K562 (cell line): ENCODE results near the gene EFNA5. TPM values are rescaled to one million over a fixed set of nuclear protein-coding genes. Genes with fewer than 3 reads are reported as not detected.

ENCODE experiments used
- ATAC-seq: fragments of 200-7000 bp; cut with Tn5 transposase; 3 replicates; pipeline ENCODE4 v1.9.1; 2020; ENCODE audit warnings: moderate library complexity
- BruUV-seq: library from RNA; stranded (reverse); fragments of 400-500 nt; replicated peaks from 2 replicates; lab custom pipeline; 2021; lab: Mats Ljungman, UMichigan
- CTCF ChIA-PET: fragments of 300-600 bp; formaldehyde crosslinking; extraction: SDS; loops from one replicate; lab custom pipeline; 2021; ENCODE audit warnings: low intra/inter-chr PET ratio; lab: Yijun Ruan, JAX
- POLR2A ChIA-PET: fragments of 300-600, 350-650 bp; sonication (Branson Sonifier 250); formaldehyde crosslinking; extraction: SDS; loops from one replicate; lab custom pipeline; 2021; ENCODE audit warnings: antibody characterized with exemption, inconsistent platforms; lab: Yijun Ruan, JAX
- DNase-seq, 4 experiments: peaks; one replicate each; pipeline versions ENCODE4 v3.0.0 to v3.0.0-alpha.2; 2011 to 2018; ENCODE audit warnings: low spot score in 3 of 4, mixed read lengths in 3 of 4; ENCODE audit errors: extremely low read depth in 1 of 4
- FAIRE-seq: peaks from 2 replicates; lab custom pipeline; 2011; peaks lifted over from hg19 to GRCh38; lab: Jason Lieb, UNC
- H2AFZ ChIP-seq: 2 replicates; pipeline ENCODE4 v1.6.0; 2011; ENCODE audit warnings: low read depth, low read length, control low read depth, inconsistent platforms
- H3K27ac ChIP-seq: fragments of 200-600 bp; 3 replicates; pipeline ENCODE4 v1.8.0; 2011; ENCODE audit warnings: low read depth, mild to moderate bottlenecking, control low read depth, inconsistent platforms, low read length, moderate library complexity, mixed read lengths; ENCODE audit errors: extremely low read depth
- H3K27me3 ChIP-seq, 2 experiments: fragments of 300-600 bp in 1 of 2; 2 replicates in 1 of 2; 3 replicates in 1 of 2; pipeline versions ENCODE4 v1.6.0 to v1.8.0; 2011; ENCODE audit warnings: inconsistent platforms in 2 of 2, low read length in 2 of 2, mild to moderate bottlenecking in 1 of 2, mixed read lengths in 1 of 2, moderate library complexity in 1 of 2; ENCODE audit not compliant: control insufficient read depth in 2 of 2, insufficient read depth in 2 of 2
- H3K36me3 ChIP-seq: fragments of 300-600 bp; 3 replicates; pipeline ENCODE4 v1.8.0; 2011; ENCODE audit warnings: mild to moderate bottlenecking, low read length, inconsistent platforms; ENCODE audit not compliant: control insufficient read depth, insufficient read depth
- H3K4me1 ChIP-seq, 2 experiments: fragments of 200-600 bp in 1 of 2; replicated peaks in 1 of 2; 2 replicates in 1 of 2; 3 replicates in 1 of 2; pipeline versions ENCODE4 v1.5.1 to v1.8.0; 2011; ENCODE audit warnings: inconsistent platforms in 2 of 2, low read length in 2 of 2, mild to moderate bottlenecking in 1 of 2, mixed read lengths in 1 of 2, moderate library complexity in 1 of 2; ENCODE audit not compliant: control insufficient read depth in 2 of 2, insufficient read depth in 2 of 2
- H3K4me2 ChIP-seq: 2 replicates; pipeline ENCODE4 v1.6.1; 2011; ENCODE audit warnings: low read length, control low read depth, inconsistent platforms, mixed read lengths; ENCODE audit not compliant: insufficient read depth
- H3K4me3 ChIP-seq: fragments of 200-600 bp; sonication (generic), shearing (Covaris generic); 2 replicates; pipeline ENCODE4 v1.5.1; 2016; ENCODE audit warnings: control low read depth, inconsistent platforms
- H3K79me2 ChIP-seq: fragments of 200-600 bp; 3 replicates; pipeline ENCODE4 v1.8.0; 2011; ENCODE audit warnings: low read length, inconsistent platforms; ENCODE audit not compliant: control insufficient read depth, insufficient read depth
- H3K9ac ChIP-seq, 2 experiments: 2 replicates each; pipeline versions ENCODE4 v1.6.0 to v1.6.1; 2011; ENCODE audit warnings: low read depth in 2 of 2, low read length in 2 of 2, control low read depth in 1 of 2, inconsistent platforms in 1 of 2, mild to moderate bottlenecking in 1 of 2, mixed read lengths in 1 of 2; ENCODE audit not compliant: insufficient read depth in 1 of 2
- H3K9me1 ChIP-seq: one replicate; pipeline ENCODE4 v1.6.0; 2011; ENCODE audit warnings: inconsistent platforms, mild to moderate bottlenecking, low read length, moderate library complexity; ENCODE audit not compliant: control insufficient read depth, insufficient read depth
- H3K9me3 ChIP-seq: replicated peaks from 2 replicates; pipeline ENCODE4 v1.5.1; 2011; ENCODE audit warnings: low read depth, low read length, inconsistent platforms; ENCODE audit not compliant: control insufficient read depth, insufficient read depth
- H4K20me1 ChIP-seq: replicated peaks from 2 replicates; pipeline ENCODE4 v1.6.1; 2011; ENCODE audit warnings: low read length, inconsistent platforms, mixed read lengths; ENCODE audit not compliant: control insufficient read depth, insufficient read depth
- CHD4 ChIP-seq: fragments of 200-600 bp; sonication (generic); IDR thresholded peaks from 3 replicates; pipeline ENCODE4 v1.6.1; 2012; ENCODE audit warnings: low read depth, mild to moderate bottlenecking, mixed read lengths, low read length, inconsistent platforms; ENCODE audit not compliant: insufficient read depth, insufficient replicate concordance, poor library complexity, severe bottlenecking
- HOMEZ ChIP-seq: fragments of 250-450 bp; sonication (Bioruptor Pico); IDR thresholded peaks from 2 replicates; pipeline ENCODE4 v1.4.0; 2020; ENCODE audit warnings: mild to moderate bottlenecking, moderate library complexity
- MAZ ChIP-seq, 2 experiments: fragments of 450-650 bp in 1 of 2; sonication (generic) in 1 of 2; formaldehyde crosslinking; IDR thresholded peaks in 1 of 2; conservative IDR thresholded peaks in 1 of 2; 2 replicates each; pipeline versions ENCODE4 v1.4.0 to v1.5.0; 2020; ENCODE audit warnings: mild to moderate bottlenecking in 1 of 2, missing genetic modification reagents in 1 of 2
- NR3C1 ChIP-seq: sonication (generic); formaldehyde crosslinking; IDR thresholded peaks from 2 replicates; pipeline ENCODE4 v1.8.1; 2022; ENCODE audit warnings: missing genetic modification reagents
- SMC3 ChIP-seq: conservative IDR thresholded peaks from 2 replicates; pipeline ENCODE4 v1.6.1; 2011; ENCODE audit warnings: low read depth, low read length, improper control_type of control experiment; ENCODE audit not compliant: insufficient read depth
- TAF9B ChIP-seq: fragments of 450-650 bp; IDR thresholded peaks from 2 replicates; pipeline ENCODE4 v1.6.1; 2018; ENCODE audit warnings: mild to moderate bottlenecking; ENCODE audit not compliant: partially characterized antibody
- TEAD1 ChIP-seq, 2 experiments: fragments of 450-650 bp in 1 of 2; sonication (generic) in 1 of 2; formaldehyde crosslinking; IDR thresholded peaks; 2 replicates each; pipeline versions ENCODE4 v1.4.0 to v1.8.0; 2020 to 2022; ENCODE audit warnings: mild to moderate bottlenecking in 2 of 2, missing genetic modification reagents in 1 of 2
- ZBTB7A ChIP-seq: IDR thresholded peaks from 2 replicates; pipeline ENCODE4 v1.6.1; 2011; ENCODE audit warnings: low read depth, mild to moderate bottlenecking, low read length, moderate library complexity, borderline replicate concordance; ENCODE audit not compliant: control insufficient read depth
- WGBS: fragments of 100-300 bp; shearing (Covaris generic); methylation state at CpG from one replicate; pipeline ENCODE4 v1.1.6; 2016; ENCODE audit warnings: low coverage, mixed read lengths; ENCODE audit not compliant: insufficient coverage; ENCODE audit errors: missing lambda C conversion rate; 5-methylcytosine and 5-hydroxymethylcytosine counted together
- in situ Hi-C: fragments of 300-500 bp; cut with MboI; formaldehyde crosslinking; loops from 4 replicates; pipeline ENCODE4 v1.15.0; 2018; ENCODE audit warnings: inconsistent platforms, mixed read lengths
- intact Hi-C: fragments of 100-400 bp; cut with micrococcal nuclease; formaldehyde crosslinking; loops from 2 replicates; pipeline ENCODE4 v1.14.2; 2022
- polyA plus RNA-seq, 8 experiments: library from polyadenylated mRNA; depleted of rRNA in 4 of 8; stranded (reverse) in 5 of 8; unstranded in 3 of 8; fragments of >200 nt; fragmentation: Nextera tagmentation in 2 of 8; fragmentation: Illumina TruSeq in 1 of 8; extraction: Ambion mirVana in 2 of 8; extraction: Trizol in 1 of 8; gene quantifications; 2 replicates each; pipeline versions ENCODE4 v1.2.1 to v1.2.3, GENCODE V29; 2011 to 2014; ENCODE audit warnings: inconsistent platforms in 1 of 8, missing spikeins in 1 of 8
- total RNA-seq, 7 experiments: library from RNA; depleted of rRNA in 6 of 7; stranded (reverse); fragments of >200 nt in 6 of 7; fragmentation: Illumina TruSeq in 2 of 7; extraction: Trizol in 2 of 7; gene quantifications; 2 replicates each; pipeline versions ENCODE4 v1.2.1 to v1.2.3, GENCODE V29; 2011 to 2021; ENCODE audit warnings: low replicate concordance in 1 of 7
- TF ChIP-seq, protein P1 (sequence below): sonication (generic); formaldehyde crosslinking; IDR thresholded peaks from 2 replicates; pipeline ENCODE4 v1.8.0; 2022; ENCODE audit warnings: mild to moderate bottlenecking, low read depth, missing genetic modification reagents

EFNA5 gene
- total and polyA plus RNA-seq, 9 of the 15 experiments (the other 6 are each of a cell fraction or from before 2014, with no cell fraction given) = 0.20 TPM; not detected in 8

DNA sequence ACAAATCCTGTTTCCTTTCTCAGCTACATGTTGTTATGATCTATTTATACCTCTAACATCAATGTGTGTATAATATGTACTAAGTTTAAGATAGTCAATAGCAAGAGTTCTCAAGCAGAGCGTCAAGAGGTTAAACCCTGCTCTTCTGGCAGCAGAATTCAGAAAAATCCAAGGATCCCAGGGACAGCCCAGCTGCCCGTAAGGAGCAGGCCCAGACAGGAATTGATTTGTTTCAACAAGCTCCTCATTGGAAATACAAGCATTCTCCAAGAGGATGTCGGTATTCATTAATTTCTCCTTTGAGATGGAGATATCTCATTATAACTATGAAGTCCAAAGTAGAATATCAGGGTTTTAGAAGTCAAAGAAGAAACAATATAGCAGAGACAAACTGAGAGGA is 14.9 kb downstream of the EFNA5 start:
- ATAC-seq (no peak), DNase-seq (no peak)
- Histone ChIP-seq H3K4me3 (no peak overlapping the region), H4K20me1 (no peaks in the 10 kb centered on the region), H3K79me2 (no peaks in the 10 kb centered on the region), H3K9me1 (no peaks in the 10 kb centered on the region), H3K4me1 (no peaks in the 10 kb centered on the region), H3K9me3 (no peaks in the 10 kb centered on the region)
- WGBS = 0% methylated on average over 3 of the region's 3 CpGs
- in situ Hi-C loops (no loop called here), intact Hi-C loops (no loop called here)
- no TSS peak for BruUV-seq
- CTCF ChIA-PET = no interaction called here
- TF ChIP-seq, protein P1, sequence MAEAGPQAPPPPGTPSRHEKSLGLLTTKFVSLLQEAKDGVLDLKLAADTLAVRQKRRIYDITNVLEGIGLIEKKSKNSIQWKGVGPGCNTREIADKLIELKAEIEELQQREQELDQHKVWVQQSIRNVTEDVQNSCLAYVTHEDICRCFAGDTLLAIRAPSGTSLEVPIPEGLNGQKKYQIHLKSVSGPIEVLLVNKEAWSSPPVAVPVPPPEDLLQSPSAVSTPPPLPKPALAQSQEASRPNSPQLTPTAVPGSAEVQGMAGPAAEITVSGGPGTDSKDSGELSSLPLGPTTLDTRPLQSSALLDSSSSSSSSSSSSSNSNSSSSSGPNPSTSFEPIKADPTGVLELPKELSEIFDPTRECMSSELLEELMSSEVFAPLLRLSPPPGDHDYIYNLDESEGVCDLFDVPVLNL = no peak
- TF ChIP-seq MAZ (CRISPR knock-in tag; conservative IDR thresholded peaks at IDR 0.05 in 1 of 2, IDR thresholded peaks at IDR 0.05 in 1 of 2) = no peak
- TF ChIP-seq CHD4 = no peak
- TF ChIP-seq HOMEZ = no peak
- TF ChIP-seq TAF9B = no peak
- no peak for TF ChIP-seq ZBTB7A
- no peak for TF ChIP-seq TEAD1 (CRISPR knock-in tag; IDR thresholded peaks at IDR 0.05)
- TF ChIP-seq SMC3 = no peak
- no peak for TF ChIP-seq NR3C1 (CRISPR knock-in tag)
- TF ChIP-seq, all 486 proteins: peak for 0
- Histone ChIP-seq H3K27me3 (no peaks in the 10 kb centered on the region), H3K27ac (no peak overlapping the region), H3K4me2 (no peak overlapping the region), H3K36me3 (no peaks in the 10 kb centered on the region), H3K9ac (no peak overlapping the region), H2AFZ (no peak overlapping the region)
- POLR2A ChIA-PET = no interaction called here
- no peak for FAIRE-seq
